ENCODE data around the gene MORC3. TPM values are rescaled to one million over a fixed set of nuclear protein-coding genes. Genes with fewer than 3 reads are reported as not detected.
"Not testable (repeated sequence)": the region's sequence is repeated elsewhere in the genome, so short reads cannot be mapped to it uniquely, and the experiment has no call there.

Gene MORC3
- total RNA-seq, 1 experiment from 2014 or later: 19.8 TPM

DNA sequence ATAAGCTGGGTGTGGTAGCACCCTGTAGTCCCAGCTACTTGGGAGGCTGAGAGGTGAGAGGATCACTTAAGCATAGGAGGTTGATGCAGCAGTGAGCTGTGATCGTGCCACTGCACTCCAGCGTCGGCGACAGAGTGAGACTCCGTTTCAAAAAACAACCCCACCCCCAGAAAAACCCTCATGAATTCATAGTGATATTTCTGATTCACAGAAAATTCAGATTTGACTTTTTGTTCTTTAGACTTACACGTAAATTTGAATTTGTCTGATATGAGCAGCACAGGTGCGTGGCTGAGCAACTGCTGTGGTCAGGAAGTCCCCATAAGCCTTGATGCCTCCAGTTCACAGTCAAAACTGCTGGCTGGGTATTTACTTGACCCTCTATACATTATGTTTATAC, 10.0 kb upstream of the MORC3 start:
- H3K4me2 ChIP-seq (ENCODE audit: low read length): no peak overlapping the region
- no peak overlapping the region for H3K9ac ChIP-seq (ENCODE audit: low read length)
- CTCF ChIA-PET: no interaction called here
- no peaks in the 10 kb centered on the region for H3K27me3 ChIP-seq (ENCODE audit: insufficient read depth, low read length)
- H3K9me3 ChIP-seq (ENCODE audit: control insufficient read depth in 1 of 2, insufficient read depth in 1 of 2, low read depth in 1 of 2, low read length in 2 of 2): no peaks in the 10 kb centered on the region
- H3K4me3 ChIP-seq (replicated peaks in 1 of 2; ENCODE audit: low read depth in 1 of 2, low read length in 2 of 2): no peak overlapping the region
- H3K36me3 ChIP-seq (ENCODE audit: control insufficient read depth in 1 of 2, insufficient read depth in 2 of 2, low read length in 2 of 2): no peaks in the 10 kb centered on the region
- H4K20me1 ChIP-seq (ENCODE audit: insufficient read depth): no peaks in the 10 kb centered on the region
- RAD21 ChIA-PET (ENCODE audit: low non-redundant PET in 1 of 2, low total read pairs in 2 of 2, uncharacterized antibody in 2 of 2, unreplicated experiment in 2 of 2): no interaction called here
- H3K4me1 ChIP-seq (ENCODE audit: control insufficient read depth in 1 of 2, insufficient read depth in 2 of 2, low read length in 2 of 2): no peaks in the 10 kb centered on the region
- DNase-seq (ENCODE audit: low read depth, low spot score) (no peak), ATAC-seq (no peak)
- intact Hi-C loops (cut with micrococcal nuclease): no loop called here
- POLR2A ChIA-PET: interaction anchor here (1.7 kb wide), 1 partner anchor 10 kb away, joined by 5 read pairs; the partner anchor contains the start of gene MORC3
- no peak overlapping the region for H3K27ac ChIP-seq (ENCODE audit: low read depth, low read length)
- no peaks in the 10 kb centered on the region for H3K9me2 ChIP-seq (ENCODE audit: insufficient read depth)
- no TSS peak for BruUV-seq (replicated peaks)
- H3K79me2 ChIP-seq (ENCODE audit: insufficient read depth, low read length): no peaks in the 10 kb centered on the region
- no peak overlapping the region for H2AFZ ChIP-seq (ENCODE audit: low read depth, low read length, poor library complexity, severe bottlenecking)
- TF ChIP-seq EGR1 (IDR thresholded peaks at IDR 0.05; ENCODE audit: low read depth) (no peak), CBX3 (IDR thresholded peaks at IDR 0.05; ENCODE audit: low read depth) (no peak), CEBPB (IDR thresholded peaks at IDR 0.05; ENCODE audit: low read depth) (no peak), FOSL1 (IDR thresholded peaks at IDR 0.05; ENCODE audit: low read depth) (no peak), EZH2phosphoT487 (IDR thresholded peaks at IDR 0.05; ENCODE audit: borderline replicate concordance) (no peak), RAD21 (IDR thresholded peaks at IDR 0.05; ENCODE audit: low read depth) (no peak), ZNF274 (IDR thresholded peaks at IDR 0.05; ENCODE audit: low read depth, low read length) (no peak), SP1 (IDR thresholded peaks at IDR 0.05; ENCODE audit: low read depth) (no peak)
- TF ChIP-seq, protein P1, sequence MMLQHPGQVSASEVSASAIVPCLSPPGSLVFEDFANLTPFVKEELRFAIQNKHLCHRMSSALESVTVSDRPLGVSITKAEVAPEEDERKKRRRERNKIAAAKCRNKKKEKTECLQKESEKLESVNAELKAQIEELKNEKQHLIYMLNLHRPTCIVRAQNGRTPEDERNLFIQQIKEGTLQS (IDR thresholded peaks at IDR 0.05): no peak
- TF ChIP-seq, protein P2, sequence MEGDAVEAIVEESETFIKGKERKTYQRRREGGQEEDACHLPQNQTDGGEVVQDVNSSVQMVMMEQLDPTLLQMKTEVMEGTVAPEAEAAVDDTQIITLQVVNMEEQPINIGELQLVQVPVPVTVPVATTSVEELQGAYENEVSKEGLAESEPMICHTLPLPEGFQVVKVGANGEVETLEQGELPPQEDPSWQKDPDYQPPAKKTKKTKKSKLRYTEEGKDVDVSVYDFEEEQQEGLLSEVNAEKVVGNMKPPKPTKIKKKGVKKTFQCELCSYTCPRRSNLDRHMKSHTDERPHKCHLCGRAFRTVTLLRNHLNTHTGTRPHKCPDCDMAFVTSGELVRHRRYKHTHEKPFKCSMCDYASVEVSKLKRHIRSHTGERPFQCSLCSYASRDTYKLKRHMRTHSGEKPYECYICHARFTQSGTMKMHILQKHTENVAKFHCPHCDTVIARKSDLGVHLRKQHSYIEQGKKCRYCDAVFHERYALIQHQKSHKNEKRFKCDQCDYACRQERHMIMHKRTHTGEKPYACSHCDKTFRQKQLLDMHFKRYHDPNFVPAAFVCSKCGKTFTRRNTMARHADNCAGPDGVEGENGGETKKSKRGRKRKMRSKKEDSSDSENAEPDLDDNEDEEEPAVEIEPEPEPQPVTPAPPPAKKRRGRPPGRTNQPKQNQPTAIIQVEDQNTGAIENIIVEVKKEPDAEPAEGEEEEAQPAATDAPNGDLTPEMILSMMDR (IDR thresholded peaks at IDR 0.05 in 2 of 3, conservative IDR thresholded peaks at IDR 0.05 in 1 of 3; ENCODE audit: borderline replicate concordance in 1 of 3, insufficient read depth in 1 of 3, low read depth in 2 of 3, low read length in 2 of 3): no peak
- TF ChIP-seq, protein P3, sequence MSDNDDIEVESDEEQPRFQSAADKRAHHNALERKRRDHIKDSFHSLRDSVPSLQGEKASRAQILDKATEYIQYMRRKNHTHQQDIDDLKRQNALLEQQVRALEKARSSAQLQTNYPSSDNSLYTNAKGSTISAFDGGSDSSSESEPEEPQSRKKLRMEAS (IDR thresholded peaks at IDR 0.05): no peak

DNA sequence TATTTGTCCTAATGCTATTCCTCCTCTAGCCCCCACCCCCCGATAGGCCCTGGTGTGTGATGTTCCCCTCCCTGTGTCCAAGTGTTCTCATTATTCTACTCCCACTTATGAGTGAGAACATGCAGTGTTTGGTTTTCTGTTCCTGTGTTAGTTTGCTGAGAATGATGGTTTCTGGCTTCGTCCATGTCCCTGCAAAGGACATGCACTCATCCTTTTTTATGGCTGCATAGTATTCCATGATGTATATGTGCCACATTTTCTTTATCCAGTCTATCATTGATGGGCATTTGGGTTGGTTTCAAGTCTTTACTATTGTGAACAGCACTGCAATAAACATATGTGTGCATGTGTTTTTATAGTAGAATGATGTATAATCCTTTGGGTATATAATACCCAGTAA, 6.6 kb upstream of the MORC3 start:
- DNase-seq (ENCODE audit: low read depth, low spot score); RAD21 ChIA-PET (ENCODE audit: low non-redundant PET in 1 of 2, low total read pairs in 2 of 2, uncharacterized antibody in 2 of 2, unreplicated experiment in 2 of 2); H3K9me3 ChIP-seq (ENCODE audit: control insufficient read depth in 1 of 2, insufficient read depth in 1 of 2, low read depth in 1 of 2, low read length in 2 of 2); H3K4me3 ChIP-seq (replicated peaks in 1 of 2; ENCODE audit: low read depth in 1 of 2, low read length in 2 of 2); H3K4me2 ChIP-seq (ENCODE audit: low read length); intact Hi-C loops (cut with micrococcal nuclease); H3K9me2 ChIP-seq (ENCODE audit: insufficient read depth); ATAC-seq; H3K9ac ChIP-seq (ENCODE audit: low read length); H4K20me1 ChIP-seq (ENCODE audit: insufficient read depth); H3K79me2 ChIP-seq (ENCODE audit: insufficient read depth, low read length); POLR2A ChIA-PET; CTCF ChIA-PET; H2AFZ ChIP-seq (ENCODE audit: low read depth, low read length, poor library complexity, severe bottlenecking); H3K27me3 ChIP-seq (ENCODE audit: insufficient read depth, low read length); BruUV-seq (replicated peaks); H3K27ac ChIP-seq (ENCODE audit: low read depth, low read length); H3K4me1 ChIP-seq (ENCODE audit: control insufficient read depth in 1 of 2, insufficient read depth in 2 of 2, low read length in 2 of 2); H3K36me3 ChIP-seq (ENCODE audit: control insufficient read depth in 1 of 2, insufficient read depth in 2 of 2, low read length in 2 of 2): not testable (repeated sequence)

DNA sequence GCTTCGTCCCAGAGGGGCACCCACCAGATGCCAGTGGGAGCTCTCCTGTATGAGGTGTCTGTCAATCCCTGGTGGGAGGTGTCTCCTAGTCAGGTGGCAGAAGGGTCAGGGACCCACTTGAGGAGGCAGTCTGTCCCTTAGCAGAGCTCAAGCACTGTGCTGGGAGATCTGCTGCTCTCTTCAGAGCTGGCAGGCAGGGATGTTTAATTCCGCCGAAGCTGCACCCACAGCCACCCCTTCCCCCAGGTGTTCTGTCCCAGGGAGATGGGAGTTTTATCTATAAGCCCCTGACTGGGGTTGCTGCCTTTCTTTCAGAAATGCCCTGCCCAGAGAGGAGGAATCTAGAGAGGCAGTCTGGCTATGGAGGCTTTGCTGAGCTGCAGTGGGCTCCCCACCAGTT, 4.0 kb upstream of the MORC3 start:
- H3K36me3 ChIP-seq (ENCODE audit: control insufficient read depth in 1 of 2, insufficient read depth in 2 of 2, low read length in 2 of 2); H3K79me2 ChIP-seq (ENCODE audit: insufficient read depth, low read length); ATAC-seq; H3K9me2 ChIP-seq (ENCODE audit: insufficient read depth); H3K9me3 ChIP-seq (ENCODE audit: control insufficient read depth in 1 of 2, insufficient read depth in 1 of 2, low read depth in 1 of 2, low read length in 2 of 2); intact Hi-C loops (cut with micrococcal nuclease); BruUV-seq (replicated peaks); H2AFZ ChIP-seq (ENCODE audit: low read depth, low read length, poor library complexity, severe bottlenecking); POLR2A ChIA-PET; H3K9ac ChIP-seq (ENCODE audit: low read length); H3K27ac ChIP-seq (ENCODE audit: low read depth, low read length); H4K20me1 ChIP-seq (ENCODE audit: insufficient read depth); RAD21 ChIA-PET (ENCODE audit: low non-redundant PET in 1 of 2, low total read pairs in 2 of 2, uncharacterized antibody in 2 of 2, unreplicated experiment in 2 of 2); DNase-seq (ENCODE audit: low read depth, low spot score); H3K27me3 ChIP-seq (ENCODE audit: insufficient read depth, low read length); H3K4me2 ChIP-seq (ENCODE audit: low read length); H3K4me3 ChIP-seq (replicated peaks in 1 of 2; ENCODE audit: low read depth in 1 of 2, low read length in 2 of 2); CTCF ChIA-PET: not testable (repeated sequence)
- H3K4me1 ChIP-seq (ENCODE audit: control insufficient read depth in 1 of 2, insufficient read depth in 2 of 2, low read length in 2 of 2): peaks cover 7 to 11% of the 10 kb centered on the region in 2 experiments; a peak in 3 of 4 replicates

Measured in HCT116 (cell line).